Stimulated activated CD4-positive, alpha-beta T cell treated with anti-CD3 and anti-CD28 coated beads, Interleukin-2, amount 100 ng/mL, for 48 hours (primary cell): ENCODE data around the gene ZNF226.
"Not testable (repeated sequence)": the region's sequence is repeated elsewhere in the genome, so short reads cannot be mapped to it uniquely, and the experiment has no call there.

Source experiments
- DNase-seq, 2 donors: peaks; one replicate each; pipeline ENCODE4 v3.0.0-alpha.2; 2020

Gene ZNF226

GRCh38 chr19:44212866-44213346, 48.0 kb downstream of the ZNF226 start:
- no peak for DNase-seq

GRCh38 chr19:44219926-44220325, 55.0 kb downstream of the ZNF226 start:
- DNase-seq = not testable (repeated sequence)

GRCh38 chr19:44220761-44221160, 55.9 kb downstream of the ZNF226 start:
- DNase-seq = not testable (repeated sequence)

GRCh38 chr19:44221291-44221690, 56.4 kb downstream of the ZNF226 start:
- DNase-seq = not testable (repeated sequence)
